Astrocyte (in vitro differentiated cells and primary cell): ENCODE measurements around the gene TDRD12. TPM values are rescaled to one million over a fixed set of nuclear protein-coding genes. Genes with fewer than 3 reads are reported as not detected.

Experiments used
- DNase-seq: peaks from one replicate; pipeline ENCODE4 v3.0.0-alpha.2; 2010; ENCODE audit warnings: low read depth
- FAIRE-seq: peaks from 2 replicates; lab custom pipeline; 2011; peaks lifted over from hg19 to GRCh38; lab: Jason Lieb, UNC
- H2AFZ ChIP-seq: 2 replicates; pipeline ENCODE4 v1.6.0; 2012; ENCODE audit warnings: low read depth, low read length, inconsistent platforms
- H3K27ac ChIP-seq: 2 replicates; pipeline ENCODE4 v1.5.1; 2011; ENCODE audit warnings: low read depth, low read length, inconsistent platforms
- H3K27me3 ChIP-seq: 2 replicates; pipeline ENCODE4 v1.6.0; 2011; ENCODE audit warnings: low read length, inconsistent platforms; ENCODE audit not compliant: insufficient read depth
- H3K36me3 ChIP-seq: 2 replicates; pipeline ENCODE4 v1.5.1; 2011; ENCODE audit warnings: low read length, inconsistent platforms; ENCODE audit not compliant: insufficient read depth
- H3K4me1 ChIP-seq: 2 replicates; pipeline ENCODE4 v1.5.1; 2011; ENCODE audit warnings: low read length, inconsistent platforms; ENCODE audit not compliant: insufficient read depth
- H3K4me2 ChIP-seq: 2 replicates; pipeline ENCODE4 v1.6.0; 2012; ENCODE audit warnings: low read length, inconsistent platforms
- H3K4me3 ChIP-seq: 2 replicates; pipeline ENCODE4 v1.5.1; 2011; ENCODE audit warnings: low read depth, mild to moderate bottlenecking, low read length, inconsistent platforms; ENCODE audit not compliant: insufficient read depth
- H3K79me2 ChIP-seq: 2 replicates; pipeline ENCODE4 v1.6.0; 2012; ENCODE audit warnings: mild to moderate bottlenecking, low read length, inconsistent platforms; ENCODE audit not compliant: insufficient read depth
- H3K9ac ChIP-seq: 2 replicates; pipeline ENCODE4 v1.6.0; 2012; ENCODE audit warnings: mild to moderate bottlenecking, low read length, inconsistent platforms
- H3K9me3 ChIP-seq: 2 replicates; pipeline ENCODE4 v1.5.1; 2012; ENCODE audit warnings: low read depth, mild to moderate bottlenecking, low read length, inconsistent platforms; ENCODE audit not compliant: insufficient read depth
- H4K20me1 ChIP-seq: 2 replicates; pipeline ENCODE4 v1.6.0; 2012; ENCODE audit warnings: low read length, inconsistent platforms; ENCODE audit not compliant: insufficient read depth
- H3K27ac Mint-ChIP-seq: one replicate; pipeline ENCODE4 v1.8.0; 2021; ENCODE audit warnings: mild to moderate bottlenecking, mixed read lengths; ENCODE audit not compliant: unreplicated experiment
- H3K27me3 Mint-ChIP-seq: one replicate; pipeline ENCODE4 v1.8.0; 2021; ENCODE audit warnings: low read depth, mixed read lengths; ENCODE audit not compliant: unreplicated experiment
- H3K36me3 Mint-ChIP-seq: one replicate; pipeline ENCODE4 v1.8.0; 2021; ENCODE audit warnings: low read depth, mixed read lengths; ENCODE audit not compliant: unreplicated experiment
- H3K4me1 Mint-ChIP-seq: one replicate; pipeline ENCODE4 v1.8.0; 2021; ENCODE audit warnings: low read depth, mixed read lengths; ENCODE audit not compliant: unreplicated experiment
- H3K4me3 Mint-ChIP-seq: one replicate; pipeline ENCODE4 v1.8.0; 2021; ENCODE audit warnings: mild to moderate bottlenecking, moderate library complexity, mixed read lengths; ENCODE audit not compliant: unreplicated experiment
- H3K9me3 Mint-ChIP-seq: one replicate; pipeline ENCODE4 v1.8.0; 2021; ENCODE audit warnings: mild to moderate bottlenecking, mixed read lengths; ENCODE audit not compliant: unreplicated experiment
- EZH2 ChIP-seq: IDR thresholded peaks from 2 replicates; pipeline ENCODE4 v1.6.1; 2012; ENCODE audit warnings: mild to moderate bottlenecking, low read length, inconsistent platforms; ENCODE audit not compliant: insufficient read depth
- total RNA-seq: library from RNA; stranded (reverse); gene quantifications from 2 replicates; pipeline ENCODE4 v1.2.1, GENCODE V29; 2021
- TF ChIP-seq, protein P1 (sequence below): IDR thresholded peaks from 2 replicates; pipeline ENCODE4 v1.5.1; 2011; ENCODE audit warnings: low read depth, mild to moderate bottlenecking, inconsistent platforms, low read length, moderate library complexity; ENCODE audit not compliant: insufficient read depth

TDRD12 gene
- total RNA-seq, 1 donor from 2014 or later, result not detected

- DNase-seq (no peak), FAIRE-seq (no peak)
- no peak overlapping the region for H3K27ac Mint-ChIP-seq
- H3K4me3 Mint-ChIP-seq, result peak overlapping the region; percentile 66
- no peaks in the 10 kb centered on the region for H3K9me3 Mint-ChIP-seq
- Histone ChIP-seq H2AFZ (peak overlapping the region; percentile 33), H3K79me2 (peaks cover 28% of the 10 kb centered on the region), H3K4me1 (peaks cover 14% of the 10 kb centered on the region), H3K27ac (no peak overlapping the region), H3K27me3 (peaks cover 24% of the 10 kb centered on the region), H3K36me3 (no peaks in the 10 kb centered on the region), H4K20me1 (peaks cover 25% of the 10 kb centered on the region), H3K9me3 (no peaks in the 10 kb centered on the region), H3K9ac (no peak overlapping the region), H3K4me2 (peak overlapping the region; percentile 93), H3K4me3 (no peak overlapping the region)
- peak; percentile 61 for TF ChIP-seq EZH2
- TF ChIP-seq, protein P1, sequence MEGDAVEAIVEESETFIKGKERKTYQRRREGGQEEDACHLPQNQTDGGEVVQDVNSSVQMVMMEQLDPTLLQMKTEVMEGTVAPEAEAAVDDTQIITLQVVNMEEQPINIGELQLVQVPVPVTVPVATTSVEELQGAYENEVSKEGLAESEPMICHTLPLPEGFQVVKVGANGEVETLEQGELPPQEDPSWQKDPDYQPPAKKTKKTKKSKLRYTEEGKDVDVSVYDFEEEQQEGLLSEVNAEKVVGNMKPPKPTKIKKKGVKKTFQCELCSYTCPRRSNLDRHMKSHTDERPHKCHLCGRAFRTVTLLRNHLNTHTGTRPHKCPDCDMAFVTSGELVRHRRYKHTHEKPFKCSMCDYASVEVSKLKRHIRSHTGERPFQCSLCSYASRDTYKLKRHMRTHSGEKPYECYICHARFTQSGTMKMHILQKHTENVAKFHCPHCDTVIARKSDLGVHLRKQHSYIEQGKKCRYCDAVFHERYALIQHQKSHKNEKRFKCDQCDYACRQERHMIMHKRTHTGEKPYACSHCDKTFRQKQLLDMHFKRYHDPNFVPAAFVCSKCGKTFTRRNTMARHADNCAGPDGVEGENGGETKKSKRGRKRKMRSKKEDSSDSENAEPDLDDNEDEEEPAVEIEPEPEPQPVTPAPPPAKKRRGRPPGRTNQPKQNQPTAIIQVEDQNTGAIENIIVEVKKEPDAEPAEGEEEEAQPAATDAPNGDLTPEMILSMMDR, result no peak
- peaks cover 16% of the 10 kb centered on the region for H3K27me3 Mint-ChIP-seq
- H3K4me1 Mint-ChIP-seq, result peaks cover 13% of the 10 kb centered on the region
- H3K36me3 Mint-ChIP-seq, result peaks cover 5% of the 10 kb centered on the region
Measured at GRCh38 chr19:32676895-32677359, 42.6 kb upstream of the TDRD12 start.

GRCh38 chr19:32677657-32678056 is 41.9 kb upstream of the TDRD12 start:
- H2AFZ ChIP-seq, result no peak overlapping the region
- DNase-seq (no peak), FAIRE-seq (no peak)
- no peak for TF ChIP-seq EZH2
- TF ChIP-seq, protein P1, result no peak
- H3K9me3 Mint-ChIP-seq, result no peaks in the 10 kb centered on the region
- H3K27ac Mint-ChIP-seq, result no peak overlapping the region
- H3K27me3 ChIP-seq, result peaks cover 24% of the 10 kb centered on the region
- H3K4me3 Mint-ChIP-seq, result no peak overlapping the region
- no peak overlapping the region for H3K4me2 ChIP-seq
- H3K36me3 Mint-ChIP-seq, result peaks cover 5% of the 10 kb centered on the region
- H3K27ac ChIP-seq, result no peak overlapping the region
- no peaks in the 10 kb centered on the region for H3K36me3 ChIP-seq
- peaks cover 14% of the 10 kb centered on the region for H3K4me1 ChIP-seq
- H3K9me3 ChIP-seq, result no peaks in the 10 kb centered on the region
- H3K79me2 ChIP-seq, result peaks cover 21% of the 10 kb centered on the region
- peaks cover 7% of the 10 kb centered on the region for H3K4me1 Mint-ChIP-seq
- H3K4me3 ChIP-seq, result no peak overlapping the region
- H3K9ac ChIP-seq, result no peak overlapping the region
- peaks cover 20% of the 10 kb centered on the region for H3K27me3 Mint-ChIP-seq
- peaks cover 18% of the 10 kb centered on the region for H4K20me1 ChIP-seq

GRCh38 chr19:32680986-32681385 is 38.6 kb upstream of the TDRD12 start:
- Mint-ChIP-seq H3K9me3 (no peaks in the 10 kb centered on the region), H3K4me3 (no peak overlapping the region), H3K4me1 (peaks cover 3% of the 10 kb centered on the region), H3K36me3 (no peaks in the 10 kb centered on the region), H3K27me3 (peaks cover 23% of the 10 kb centered on the region), H3K27ac (no peak overlapping the region)
- Histone ChIP-seq H3K4me3 (no peak overlapping the region), H3K79me2 (no peaks in the 10 kb centered on the region), H4K20me1 (no peaks in the 10 kb centered on the region), H3K4me2 (no peak overlapping the region), H3K27ac (no peak overlapping the region), H2AFZ (no peak overlapping the region), H3K9ac (no peak overlapping the region), H3K4me1 (peaks cover 6% of the 10 kb centered on the region), H3K9me3 (no peaks in the 10 kb centered on the region), H3K27me3 (peaks cover 20% of the 10 kb centered on the region), H3K36me3 (no peaks in the 10 kb centered on the region)
- no peak for FAIRE-seq
- TF ChIP-seq, protein P1, result no peak
- no peak for TF ChIP-seq EZH2
- no peak for DNase-seq
